ENCODE data around the gene GDA.
"Not testable (repeated sequence)": the region's sequence is repeated elsewhere in the genome, so short reads cannot be mapped to it uniquely, and the experiment has no call there.

GDA gene

GRCh38 chr9:72210522-72210921 lies 61.3 kb downstream of the GDA start:
- DNase-seq, result no peak

- DNase-seq, result no peak
Observed at GRCh38 chr9:72211047-72211446, 61.8 kb downstream of the GDA start.

DNA sequence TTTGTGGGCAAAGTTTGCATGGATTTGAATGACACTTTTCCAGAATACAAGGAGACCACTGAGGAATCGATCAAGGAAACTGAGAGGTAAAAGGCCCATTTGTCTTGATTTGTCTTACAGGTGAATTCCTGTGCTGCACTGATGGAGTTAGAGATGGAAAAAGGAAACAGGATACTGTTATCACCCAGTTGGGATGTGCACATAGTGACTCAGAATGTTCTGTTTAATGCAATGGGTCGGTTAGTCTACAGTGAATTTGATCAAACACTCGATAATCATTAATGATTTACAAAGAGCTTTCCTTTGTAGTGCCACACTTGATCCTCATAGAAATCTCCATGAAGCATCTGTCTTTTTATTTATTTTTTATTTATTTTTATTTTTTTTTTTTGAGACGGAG lies 64.7 kb downstream of the GDA start:
- DNase-seq, result no peak

GRCh38 chr9:72217306-72217842 lies 68.1 kb downstream of the GDA start:
- DNase-seq, result no peak

GRCh38 chr9:72220589-72220988 lies 71.3 kb downstream of the GDA start:
- DNase-seq, result no peak

- no peak for DNase-seq
Observed at GRCh38 chr9:72226146-72226812, 77.0 kb downstream of the GDA start.

DNA sequence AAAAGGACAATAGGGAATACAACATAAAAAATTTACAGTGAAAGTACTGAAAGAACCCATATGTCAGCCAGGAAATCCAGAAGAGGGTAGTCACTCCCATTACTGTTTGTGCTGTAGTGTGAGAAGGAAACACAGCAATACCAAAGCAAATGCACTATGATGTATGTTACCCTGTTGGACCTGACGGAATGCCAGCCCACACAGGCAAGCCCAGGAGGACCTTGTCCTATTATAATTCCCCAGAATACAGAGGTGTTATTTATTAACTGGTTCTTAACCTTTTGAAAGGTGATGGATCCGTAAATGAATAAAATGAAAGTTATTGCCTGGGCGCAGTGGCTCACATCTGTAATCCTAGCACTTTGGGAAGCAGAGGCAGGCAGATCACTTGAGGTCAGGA lies 79.0 kb downstream of the GDA start:
- DNase-seq, result no peak

DNA sequence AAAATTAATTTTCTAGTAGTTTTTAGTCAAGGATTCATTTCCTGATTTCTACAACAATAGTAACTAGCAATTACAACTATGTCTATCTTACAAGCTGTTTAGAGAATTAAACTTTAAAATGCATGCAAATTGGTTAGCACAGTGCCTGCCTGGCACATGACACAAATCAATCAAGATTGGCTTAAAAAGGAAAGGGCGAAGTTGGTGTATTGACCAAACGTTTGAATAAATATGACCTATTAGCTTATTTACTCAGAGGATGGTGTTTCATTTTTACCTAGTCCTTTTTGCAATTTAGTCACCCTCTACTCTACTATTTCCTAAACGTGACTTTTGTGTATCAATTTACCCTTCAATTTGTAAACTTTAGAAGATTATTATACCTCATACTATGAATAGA lies 83.5 kb downstream of the GDA start:
- DNase-seq, result no peak

DNA sequence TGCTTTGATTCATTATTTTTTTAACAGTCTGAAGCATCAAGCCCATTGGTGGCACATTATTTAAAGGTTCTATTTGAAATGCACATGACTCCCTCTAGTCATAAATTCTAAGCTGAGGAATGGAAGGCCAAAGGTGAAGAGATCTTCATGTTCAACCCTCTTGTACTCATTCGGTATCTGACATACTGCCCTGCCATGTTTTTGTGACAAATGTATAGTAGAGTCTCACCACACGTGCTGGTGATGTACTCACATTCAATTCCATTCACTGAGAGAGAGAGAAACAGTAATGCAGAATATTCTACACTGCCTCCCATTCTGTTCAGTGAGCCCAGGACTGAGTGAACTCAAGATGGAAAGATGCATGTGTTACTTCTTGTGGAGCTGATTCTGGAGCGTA lies 98.3 kb downstream of the GDA start:
- no peak for DNase-seq

DNA sequence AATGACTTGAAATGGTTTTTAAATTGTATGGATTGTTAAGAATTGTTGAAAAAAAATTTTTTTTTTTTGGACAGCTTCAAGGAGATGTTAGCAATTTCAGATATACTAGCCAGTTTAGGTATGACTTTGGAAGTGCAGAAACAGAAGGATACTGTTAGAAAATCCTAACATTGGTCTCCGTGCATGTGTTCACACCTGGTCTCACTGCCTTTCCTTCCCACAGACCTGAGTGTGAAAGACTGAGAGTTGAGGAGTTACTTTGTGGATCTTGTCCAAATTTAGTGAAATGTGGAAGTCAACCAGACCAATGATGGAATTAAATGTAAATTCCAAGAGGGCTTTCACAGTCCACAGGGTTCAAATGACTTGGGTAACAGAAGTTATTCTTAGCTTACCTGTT lies 102.3 kb downstream of the GDA start:
- DNase-seq, result no peak

- DNase-seq, result no peak
Observed at GRCh38 chr9:72254901-72255545, 105.8 kb downstream of the GDA start.

DNA sequence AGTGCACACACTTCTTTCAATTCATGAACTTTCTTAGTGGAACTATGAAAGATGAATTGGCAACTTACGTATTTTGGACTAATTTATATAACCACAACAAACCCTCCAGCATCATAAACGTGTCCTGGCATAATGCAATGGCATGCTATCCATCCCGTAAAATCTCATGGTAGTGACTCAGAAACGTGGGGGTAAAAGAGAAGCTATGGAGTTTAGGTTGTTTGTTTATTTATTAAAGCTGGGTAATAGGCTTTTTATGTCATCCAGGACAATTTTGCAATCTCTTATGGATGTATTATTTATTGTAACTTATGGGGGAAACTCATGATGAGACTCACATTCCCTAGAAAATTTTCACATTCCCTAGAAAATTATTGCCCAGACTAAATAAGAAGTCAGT lies 106.3 kb downstream of the GDA start:
- no peak for DNase-seq

DNA sequence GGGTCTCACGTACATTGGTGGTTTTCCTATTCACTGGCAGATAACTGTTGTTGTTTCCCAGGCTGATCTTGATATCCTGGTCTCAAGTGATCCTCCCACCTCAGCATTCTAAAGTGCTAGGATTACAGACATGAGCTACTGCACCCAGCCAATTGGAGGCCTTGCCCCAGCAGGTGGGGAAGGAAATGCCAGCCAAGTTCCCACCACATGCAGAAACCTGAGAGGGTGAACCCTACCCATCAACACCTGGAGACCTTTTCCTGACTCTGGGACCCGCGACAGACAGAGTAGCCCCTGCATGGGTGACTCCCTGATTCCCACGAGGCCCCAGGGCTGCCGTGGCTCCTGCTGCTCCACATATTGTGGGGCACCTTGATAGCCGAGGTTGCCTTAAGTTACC lies 107.7 kb downstream of the GDA start:
- no peak for DNase-seq

DNA sequence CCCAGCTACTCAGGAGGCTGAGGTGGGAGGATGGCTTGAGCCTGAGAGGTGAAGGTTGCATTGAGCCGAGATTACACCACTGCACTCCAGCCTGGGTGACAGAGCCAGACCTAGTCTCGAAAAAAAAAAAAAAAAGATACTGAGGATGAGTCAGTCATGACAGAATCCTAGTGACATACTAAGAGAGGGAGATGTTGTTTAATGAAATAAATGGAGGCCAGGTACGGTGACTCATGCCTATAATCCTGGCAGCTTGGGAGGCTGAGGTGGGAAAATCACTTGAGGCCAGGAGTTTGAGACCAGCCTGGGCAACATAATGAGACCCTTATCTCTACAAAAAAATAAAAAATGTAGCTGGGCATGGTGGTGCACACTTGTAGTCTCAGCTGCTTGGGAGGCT lies 108.6 kb downstream of the GDA start:
- no peak for DNase-seq

DNA sequence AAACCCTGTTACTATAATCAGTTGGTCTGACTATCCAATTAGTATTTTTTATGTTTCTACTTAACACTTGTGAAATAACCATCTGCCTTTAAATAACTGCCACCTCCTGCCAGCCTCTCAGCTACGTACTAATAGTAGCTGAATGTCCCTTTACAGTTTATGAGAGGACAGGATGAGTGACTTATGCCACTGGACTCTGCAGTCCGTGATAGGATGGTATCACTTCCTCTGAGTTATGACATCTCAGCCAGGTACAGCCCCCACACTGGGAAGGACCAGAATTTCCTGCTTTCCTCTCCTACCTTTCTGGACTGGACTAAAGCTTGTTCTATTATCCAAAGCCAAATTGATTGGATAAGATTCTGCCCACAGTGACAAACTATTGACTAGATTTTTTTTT lies 112.8 kb downstream of the GDA start:
- DNase-seq, result no peak

DNA sequence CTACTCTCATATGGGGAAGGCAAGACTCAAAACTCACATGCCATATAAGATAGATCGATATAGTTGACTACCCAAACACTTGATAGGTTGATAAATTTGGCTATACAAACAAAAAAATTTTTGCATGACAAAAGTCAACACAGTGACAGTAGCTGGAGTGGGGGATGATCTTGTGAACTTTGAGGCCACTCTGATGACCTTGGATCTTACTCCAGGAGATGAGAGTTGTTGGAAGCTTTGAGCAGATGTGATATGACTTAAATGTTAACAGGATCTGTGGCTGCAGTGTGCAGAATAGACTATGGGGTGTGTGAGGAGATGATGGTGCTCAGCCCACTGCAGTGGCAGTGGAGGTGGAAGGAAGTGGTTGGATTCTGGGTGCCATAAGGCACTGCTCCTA lies 114.3 kb downstream of the GDA start:
- DNase-seq, result no peak

DNA sequence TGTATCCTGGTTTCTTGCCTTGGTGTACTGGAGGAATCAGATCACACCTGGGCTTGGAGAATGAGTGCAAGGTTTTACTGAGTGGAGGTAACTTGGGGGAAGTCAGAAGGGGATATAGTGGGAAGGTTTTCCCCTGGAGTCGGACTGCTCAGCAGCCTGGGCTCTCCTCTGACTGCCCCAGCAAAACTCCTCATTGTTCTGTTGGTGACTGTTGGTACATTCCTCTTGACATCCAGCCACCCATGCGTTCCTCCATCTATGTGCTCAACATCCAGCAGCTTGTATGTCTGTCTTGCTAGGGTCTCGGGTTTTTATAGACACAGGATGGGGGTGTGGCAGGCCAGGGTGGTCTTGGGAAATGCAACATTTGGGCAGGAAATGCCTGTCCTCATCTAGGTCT lies 119.7 kb downstream of the GDA start:
- DNase-seq, result no peak

DNA sequence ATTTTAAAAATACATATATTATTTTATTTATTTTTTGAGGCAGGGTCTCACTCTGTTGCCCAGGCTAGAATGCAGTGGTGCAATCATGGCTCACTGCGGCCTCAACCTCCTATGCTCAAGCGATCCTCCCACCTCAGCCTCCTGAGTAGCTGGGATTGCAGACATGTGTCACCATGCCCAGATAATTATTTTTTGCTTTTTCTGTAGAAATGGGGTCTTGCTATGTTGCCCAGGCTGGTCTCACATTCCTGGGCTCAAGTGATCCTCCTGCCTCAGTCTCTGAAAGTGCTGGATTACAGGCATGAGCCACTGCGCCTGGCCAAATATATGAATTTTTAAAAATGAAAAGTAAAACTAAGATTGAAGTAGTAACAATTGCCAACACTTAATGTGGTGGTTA lies 121.1 kb downstream of the GDA start:
- not testable (repeated sequence) for DNase-seq

DNA sequence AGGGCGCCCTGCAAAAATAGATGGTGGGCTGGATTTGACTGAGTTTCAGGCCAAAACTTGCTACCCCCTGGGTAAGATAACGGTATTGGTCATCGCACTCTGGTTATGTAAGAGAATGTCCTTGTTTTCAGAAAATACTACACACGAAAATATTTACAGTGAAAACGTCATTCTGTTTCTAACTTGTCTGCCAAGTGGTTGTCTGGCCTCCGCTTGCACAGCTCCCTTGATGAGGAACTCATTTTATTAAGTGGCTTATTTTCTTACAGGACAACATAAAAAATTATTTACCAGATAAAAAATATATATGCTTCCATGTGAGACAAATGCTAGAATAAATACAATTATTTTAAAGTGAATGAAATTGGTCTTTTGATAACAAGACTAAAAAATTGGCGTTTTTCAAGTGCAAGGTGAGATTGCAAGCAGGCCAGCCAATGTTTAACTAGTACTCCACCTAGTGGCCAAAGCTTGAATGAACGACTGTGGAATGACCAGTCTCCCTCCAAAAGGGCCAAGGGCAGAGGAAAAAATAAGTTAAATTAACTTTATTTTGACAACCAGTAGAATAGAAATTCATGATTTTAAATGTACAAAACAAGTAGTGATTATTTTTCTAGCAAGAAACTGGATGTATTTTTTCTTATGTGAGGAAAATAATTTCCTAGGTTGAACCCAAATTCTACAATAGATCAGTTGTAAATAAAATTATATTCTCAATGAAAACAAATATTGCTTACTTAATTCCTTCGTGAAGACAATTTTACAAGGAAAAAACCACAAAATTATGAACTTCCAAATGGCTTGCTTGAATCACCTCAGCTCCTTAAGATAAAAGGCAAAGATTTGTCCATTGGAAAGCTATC lies 122.6 kb downstream of the GDA start:
- DNase-seq, result peak; percentile 70 to 71

GRCh38 chr9:72274441-72274840 lies 125.2 kb downstream of the GDA start:
- no peak for DNase-seq

GRCh38 chr9:72274916-72275315 lies 125.7 kb downstream of the GDA start:
- DNase-seq, result no peak

GRCh38 chr9:72276429-72276828 lies 127.2 kb downstream of the GDA start:
- DNase-seq, result no peak

DNA sequence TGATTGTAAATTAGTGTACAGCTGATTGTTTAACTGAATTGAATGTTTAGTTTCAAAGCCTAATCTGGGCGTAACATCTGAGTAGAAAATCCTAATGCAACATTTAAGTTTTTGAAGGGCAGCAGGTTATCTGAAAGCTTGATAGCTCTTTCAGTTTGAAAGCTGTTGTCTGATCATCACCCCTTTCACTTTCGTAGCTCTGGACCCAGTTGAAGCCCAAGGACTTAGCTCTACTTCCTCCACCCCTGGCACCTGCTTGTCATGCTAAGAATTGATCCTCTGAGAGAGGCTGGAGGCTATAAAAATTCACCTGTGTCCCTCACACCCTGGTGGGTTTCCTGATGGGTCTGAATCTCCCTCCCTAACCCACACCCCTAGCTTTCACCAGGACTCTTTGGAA lies 129.7 kb downstream of the GDA start:
- no peak for DNase-seq

Measured in inflammatory macrophage (primary cell).